ENCODE data around the gene SRSF8.

DNA sequence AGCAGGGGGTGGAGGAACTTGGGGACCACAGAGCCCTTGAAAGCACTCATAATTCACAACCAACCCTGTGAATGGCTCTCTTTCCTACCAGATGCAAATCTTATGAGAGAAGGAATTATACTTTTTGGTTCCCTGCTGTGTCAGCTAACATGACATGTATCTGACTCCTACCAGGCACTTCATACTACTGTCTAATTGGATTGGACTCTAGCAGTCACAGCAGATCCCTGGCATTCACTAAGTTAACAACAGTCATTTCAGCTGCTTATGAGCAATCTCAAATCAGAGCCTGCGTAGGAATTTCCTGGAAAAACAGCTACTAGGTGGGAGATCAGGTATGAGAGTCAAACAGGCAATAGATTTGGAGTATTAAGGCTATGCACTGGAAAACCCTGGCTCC is 11.8 kb downstream of the SRSF8 start:
- TF ChIP-seq CTCF (IDR thresholded peaks at IDR 0.05; ENCODE audit: borderline replicate concordance, extremely low read depth, low read length, poor library complexity, severe bottlenecking) (no peak), EZH2 (IDR thresholded peaks at IDR 0.05; ENCODE audit: borderline replicate concordance, low read depth, low read length, severe bottlenecking) (no peak)

All from DND-41 (cell line).